Suprapubic skin (tissue), 4 donors: Measurements from ENCODE around the gene ENKUR.

ENCODE experiments used
- CTCF ChIP-seq, 2 donors: fragments of 200-600 bp in 1 of 2; fragments of 450-650 bp in 1 of 2; sonication (generic) in 1 of 2; IDR thresholded peaks; one replicate each; pipeline ENCODE4 v1.5.1; 2016 to 2019; ENCODE audit warnings: antibody characterized with exemption in 2 of 2, mild to moderate bottlenecking in 1 of 2, moderate library complexity in 1 of 2
- EP300 ChIP-seq: sonication (generic); formaldehyde crosslinking; IDR thresholded peaks from one replicate; pipeline ENCODE4 v1.6.1; 2017; ENCODE audit warnings: antibody characterized with exemption
- POLR2AphosphoS5 ChIP-seq, 3 donors: sonication (generic); formaldehyde crosslinking; IDR thresholded peaks; one replicate each; pipeline ENCODE4 v1.6.1; 2017; ENCODE audit warnings: antibody characterized with exemption in 3 of 3

- TF ChIP-seq CTCF (IDR thresholded peaks at IDR 0.05) (no peak), POLR2AphosphoS5 (IDR thresholded peaks at IDR 0.05) (no peak), EP300 (no peak)
Measured at GRCh38 chr10:24998044-24998443, 17.9 kb downstream of the ENKUR start.
